Fibroblast of mammary gland (primary cell): ENCODE measurements around the gene THRB.
A peak's percentile ranks its signal among the peaks of the same experiment; 100 is the strongest.

ENCODE experiments used
- DNase-seq: peaks from one replicate; pipeline ENCODE4 v3.0.0-alpha.2; 2010; ENCODE audit warnings: low read depth
- H3K4me3 ChIP-seq: 2 replicates; pipeline ENCODE4 v1.5.1; 2011; ENCODE audit warnings: low read depth, mild to moderate bottlenecking, low read length, moderate library complexity; ENCODE audit not compliant: control insufficient read depth
- CTCF ChIP-seq: conservative IDR thresholded peaks from 2 replicates; pipeline ENCODE4 v1.5.1; 2011; ENCODE audit warnings: low read depth, low read length, inconsistent platforms; ENCODE audit not compliant: control insufficient read depth, insufficient read depth

Gene THRB

GRCh38 chr3:24355806-24356205, 138.8 kb downstream of the THRB start:
- peak; percentile 28 for DNase-seq
- TF ChIP-seq CTCF: no peak
- H3K4me3 ChIP-seq: no peak overlapping the region

GRCh38 chr3:24354230-24354629, 140.4 kb downstream of the THRB start:
- no peak overlapping the region for H3K4me3 ChIP-seq
- DNase-seq: no peak
- TF ChIP-seq CTCF: no peak

GRCh38 chr3:24352893-24353553, 141.6 kb downstream of the THRB start:
- no peak overlapping the region for H3K4me3 ChIP-seq
- DNase-seq: no peak
- TF ChIP-seq CTCF: no peak

GRCh38 chr3:24351779-24352469, 142.7 kb downstream of the THRB start:
- no peak for TF ChIP-seq CTCF
- peak; percentile 67 for DNase-seq
- H3K4me3 ChIP-seq: no peak overlapping the region

- H3K4me3 ChIP-seq: no peak overlapping the region
- DNase-seq: no peak
- no peak for TF ChIP-seq CTCF
Measured at GRCh38 chr3:24349367-24350019, 145.2 kb downstream of the THRB start.

GRCh38 chr3:24348348-24348747, 146.3 kb downstream of the THRB start:
- no peak for DNase-seq
- TF ChIP-seq CTCF: no peak
- no peak overlapping the region for H3K4me3 ChIP-seq
